SIG-M5 (cell line): Measurements from ENCODE around the gene FANCI.
"Not testable (repeated sequence)": the region's sequence is repeated elsewhere in the genome, so short reads cannot be mapped to it uniquely, and the experiment has no call there.

ENCODE experiments used
- DNase-seq: peaks from one replicate; lab custom pipeline; 2025; lab: John Stamatoyannopoulos, UW

Gene FANCI

GRCh38 chr15:89225588-89225987 lies 18.2 kb upstream of the FANCI start:
- no peak for DNase-seq

GRCh38 chr15:89226359-89227221 lies 17.2 kb upstream of the FANCI start:
- DNase-seq = no peak

GRCh38 chr15:89227425-89227824 lies 16.4 kb upstream of the FANCI start:
- no peak for DNase-seq

DNA sequence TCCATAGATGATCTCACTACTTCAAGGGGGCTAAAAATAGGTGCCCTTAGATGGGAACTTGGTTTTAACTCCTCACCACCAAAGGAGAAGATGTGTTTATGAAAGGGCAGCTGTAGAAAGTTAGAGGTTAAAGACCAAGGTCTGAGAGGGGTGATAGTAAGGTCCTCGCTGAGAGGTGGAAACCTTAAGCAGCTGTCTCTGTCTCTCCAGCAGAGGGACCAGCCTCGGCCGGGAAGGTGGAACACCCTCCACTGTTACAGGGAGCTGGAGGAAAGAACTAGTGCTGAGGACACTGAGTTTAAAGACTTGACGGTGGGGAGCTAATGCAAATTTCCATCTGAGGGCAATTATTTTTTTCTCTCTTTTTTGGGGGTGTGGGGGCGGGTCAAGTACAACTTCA lies 13.5 kb upstream of the FANCI start:
- no peak for DNase-seq

DNA sequence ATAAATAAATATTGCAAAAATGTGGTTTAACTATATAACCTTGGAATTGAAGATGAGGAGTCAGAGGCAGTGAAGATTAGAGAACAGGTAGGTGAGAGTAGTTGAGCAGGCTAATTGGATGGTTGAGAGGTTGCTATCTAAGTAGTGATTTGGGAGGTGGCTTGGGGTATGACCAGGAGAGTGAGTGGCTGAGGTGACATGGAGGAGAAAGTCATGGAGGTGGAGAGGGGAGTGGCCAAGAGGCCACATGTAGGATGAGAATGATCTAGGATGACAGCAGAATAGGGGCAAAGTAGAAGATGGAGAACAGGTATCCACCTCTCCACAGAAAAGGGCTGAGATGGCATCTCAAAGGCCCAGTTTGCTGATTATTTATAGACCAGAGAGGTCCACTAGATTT lies 11.9 kb upstream of the FANCI start:
- no peak for DNase-seq

DNA sequence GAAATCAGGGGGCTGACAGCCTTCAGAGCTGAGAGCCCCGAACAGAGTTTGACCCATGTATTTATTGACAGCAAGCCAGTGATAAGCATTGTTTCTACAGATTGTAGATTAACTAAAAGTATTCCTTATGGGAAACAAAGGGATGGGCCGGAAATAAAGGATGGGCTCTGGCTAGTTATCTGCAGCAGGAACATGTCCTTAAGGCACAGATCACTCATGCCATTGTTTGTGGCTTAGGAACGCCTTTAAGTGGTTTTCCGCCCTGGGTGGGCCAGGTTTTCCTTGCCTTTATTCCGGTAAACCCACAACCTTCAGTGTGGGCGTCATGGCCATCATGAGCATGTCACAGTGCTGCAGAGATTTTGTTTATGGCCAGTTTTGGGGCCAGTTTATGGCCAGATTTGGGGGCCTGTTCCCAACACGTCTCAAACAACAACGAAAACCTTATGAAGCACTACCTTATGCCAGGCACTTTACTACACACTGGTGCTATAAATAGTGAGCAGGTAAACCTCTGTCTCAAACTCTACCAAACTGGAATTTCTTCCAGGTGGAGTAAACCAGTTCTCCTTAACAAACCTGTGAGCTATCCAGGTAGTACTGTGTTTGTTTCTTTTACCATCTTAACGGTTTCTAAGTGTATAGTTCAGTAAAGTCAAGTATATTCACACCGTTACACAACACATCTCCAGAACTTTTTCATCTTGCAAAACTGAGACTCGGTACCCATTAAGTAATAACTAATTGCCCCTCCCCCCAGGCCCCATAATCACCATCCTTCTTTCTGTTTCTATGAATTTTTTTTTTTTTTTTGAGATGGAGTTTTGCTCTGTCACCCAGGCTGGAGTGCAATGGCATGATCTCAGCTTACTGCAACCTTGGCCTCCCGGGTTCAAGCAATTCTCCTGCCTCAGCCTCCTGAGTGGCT lies 3.6 kb upstream of the FANCI start:
- DNase-seq = not testable (repeated sequence)

DNA sequence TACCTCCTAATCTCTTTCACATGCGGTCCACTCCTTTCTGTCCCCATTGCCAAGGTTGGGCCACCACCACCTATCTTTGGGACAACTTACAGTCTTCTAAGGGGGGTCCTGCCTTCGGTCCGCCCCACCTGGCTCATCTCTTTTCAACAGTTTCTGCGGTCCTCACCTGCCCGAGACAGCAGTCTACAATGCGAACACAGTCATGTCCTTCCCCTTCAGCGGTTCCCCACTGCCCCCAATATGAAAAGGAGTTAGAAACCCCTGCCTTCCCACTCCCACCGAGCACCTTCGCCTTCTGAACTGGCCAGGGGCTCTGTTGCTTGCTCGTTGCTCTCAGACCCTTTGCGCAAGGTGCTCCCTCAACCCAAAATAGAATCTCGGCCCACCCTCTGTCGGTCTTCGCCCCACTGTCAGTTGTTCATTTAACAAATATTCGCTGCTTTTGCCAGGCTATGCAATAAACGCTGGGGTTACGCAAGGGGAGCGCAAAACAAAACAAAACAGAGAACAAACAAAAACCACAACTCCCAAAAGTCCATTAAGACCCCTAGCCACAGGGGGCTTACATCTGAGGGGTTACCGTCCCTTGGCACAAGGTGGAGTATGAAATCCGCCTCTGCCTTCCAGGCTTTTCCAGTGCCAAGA lies 611 bp upstream of the FANCI start:
- no peak for DNase-seq

DNA sequence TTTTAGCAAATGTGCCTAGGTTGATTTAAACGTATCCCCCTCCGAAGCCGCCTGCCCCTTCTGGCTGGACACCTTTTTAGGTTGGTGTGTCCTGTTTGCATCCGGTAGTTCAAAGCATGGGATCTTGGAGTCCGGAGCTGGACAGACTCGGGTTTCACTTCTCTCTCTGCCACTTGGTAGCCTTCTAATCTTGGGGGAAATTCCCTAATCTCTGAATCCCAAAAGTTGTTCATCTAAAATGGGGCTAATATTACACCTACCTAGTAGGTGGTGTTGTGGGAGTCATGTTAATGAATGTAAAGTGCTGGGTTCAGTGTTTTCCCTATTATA lies 760 bp downstream of the FANCI start:
- no peak for DNase-seq

- no peak for DNase-seq
Observed at GRCh38 chr15:89247446-89247845, 3.7 kb downstream of the FANCI start.

GRCh38 chr15:89248584-89248983 lies 4.8 kb downstream of the FANCI start:
- no peak for DNase-seq

DNA sequence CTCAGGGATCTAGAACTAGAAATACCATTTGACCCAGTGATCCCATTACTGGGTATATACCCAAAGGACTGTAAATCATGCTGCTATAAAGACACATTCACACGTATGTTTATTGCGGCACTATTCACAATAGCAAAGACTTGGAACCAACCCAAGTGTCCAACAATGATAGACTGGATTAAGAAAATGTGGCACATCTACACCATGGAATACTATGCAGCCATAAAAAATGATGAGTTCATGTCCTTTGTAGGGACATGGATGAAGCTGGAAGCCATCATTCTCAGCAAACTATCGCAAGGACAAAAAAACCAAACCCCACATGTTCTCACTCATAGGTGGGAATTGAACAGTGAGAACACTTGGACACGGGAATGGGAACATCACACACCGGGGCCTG lies 6.4 kb downstream of the FANCI start:
- DNase-seq = not testable (repeated sequence)

- not testable (repeated sequence) for DNase-seq
Observed at GRCh38 chr15:89277281-89277680, 33.5 kb downstream of the FANCI start.

DNA sequence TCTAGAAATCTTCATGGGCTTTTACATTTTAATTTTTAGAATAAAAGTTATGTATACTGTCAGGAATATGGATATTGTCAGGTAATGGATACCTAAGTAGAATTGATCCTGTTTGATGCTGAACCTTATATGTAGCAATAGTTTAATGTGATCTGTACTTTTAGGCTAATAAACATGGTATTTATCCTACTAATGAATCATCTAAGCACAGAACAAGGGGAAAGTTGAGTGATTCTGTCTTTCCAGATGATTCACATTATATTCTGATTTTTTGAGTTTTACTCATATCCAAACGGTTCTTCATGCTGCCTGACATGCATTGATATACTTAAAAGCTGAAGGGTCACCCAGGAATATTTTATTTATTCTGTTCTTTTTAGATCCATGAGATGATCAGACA lies 34.5 kb downstream of the FANCI start:
- DNase-seq = no peak

GRCh38 chr15:89282631-89283030 lies 38.9 kb downstream of the FANCI start:
- DNase-seq = no peak

DNA sequence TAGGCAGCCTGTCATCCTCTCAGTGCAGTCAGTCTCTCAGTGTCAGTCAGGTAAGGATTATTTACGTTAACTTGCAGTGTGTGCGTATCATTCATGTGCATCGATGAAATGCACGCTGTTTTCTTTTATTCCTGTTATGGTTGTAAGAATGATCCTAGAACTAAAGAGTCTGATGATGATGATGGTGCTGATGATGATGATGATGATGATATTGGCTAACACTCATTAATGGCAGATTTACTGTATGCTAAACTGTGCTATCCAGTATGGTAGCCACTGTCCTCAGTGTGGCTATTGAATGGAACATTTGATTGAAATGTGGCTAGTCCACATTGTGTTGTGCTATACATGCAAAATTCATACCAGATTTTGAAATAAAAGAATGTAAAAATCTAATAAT lies 39.4 kb downstream of the FANCI start:
- DNase-seq = no peak

GRCh38 chr15:89291934-89292438 lies 48.2 kb downstream of the FANCI start:
- no peak for DNase-seq

DNA sequence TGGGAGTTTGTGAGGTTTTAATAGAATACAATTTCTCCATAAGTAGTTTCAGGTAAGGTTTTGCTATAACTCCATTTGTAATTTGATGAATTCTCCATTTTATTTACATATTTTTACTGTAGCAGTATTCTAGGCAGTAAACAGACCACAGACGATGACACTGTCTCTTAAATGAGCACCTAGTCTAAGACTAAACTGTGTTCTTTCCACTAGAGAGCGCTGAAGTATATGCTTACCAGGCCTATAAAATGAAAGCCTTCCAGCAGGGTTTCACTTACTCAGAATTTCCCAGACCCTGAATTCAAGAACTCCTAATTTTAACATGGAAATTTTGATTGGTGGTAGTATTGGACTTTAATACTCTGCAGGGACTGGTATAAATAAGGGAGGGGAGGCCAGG lies 49.2 kb downstream of the FANCI start:
- no peak for DNase-seq

DNA sequence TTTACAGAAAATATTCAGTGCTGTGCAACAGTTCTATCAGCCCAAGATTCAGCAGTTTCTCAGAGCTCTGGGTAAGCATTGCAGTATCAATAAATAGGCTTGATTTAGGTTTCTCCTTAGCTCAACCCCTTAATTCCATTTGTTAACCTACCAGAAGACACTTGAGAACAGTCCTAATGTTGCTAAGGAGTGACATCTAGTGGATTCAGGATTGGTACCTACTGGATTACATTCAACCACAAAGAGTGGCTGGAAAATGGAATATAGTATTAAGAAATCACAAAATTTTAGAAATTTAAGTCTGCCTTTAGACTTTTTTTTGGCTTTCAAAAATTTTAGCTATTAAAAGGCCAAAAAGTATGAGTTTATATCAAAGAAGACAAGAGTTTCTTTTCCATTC lies 56.1 kb downstream of the FANCI start:
- DNase-seq = no peak

DNA sequence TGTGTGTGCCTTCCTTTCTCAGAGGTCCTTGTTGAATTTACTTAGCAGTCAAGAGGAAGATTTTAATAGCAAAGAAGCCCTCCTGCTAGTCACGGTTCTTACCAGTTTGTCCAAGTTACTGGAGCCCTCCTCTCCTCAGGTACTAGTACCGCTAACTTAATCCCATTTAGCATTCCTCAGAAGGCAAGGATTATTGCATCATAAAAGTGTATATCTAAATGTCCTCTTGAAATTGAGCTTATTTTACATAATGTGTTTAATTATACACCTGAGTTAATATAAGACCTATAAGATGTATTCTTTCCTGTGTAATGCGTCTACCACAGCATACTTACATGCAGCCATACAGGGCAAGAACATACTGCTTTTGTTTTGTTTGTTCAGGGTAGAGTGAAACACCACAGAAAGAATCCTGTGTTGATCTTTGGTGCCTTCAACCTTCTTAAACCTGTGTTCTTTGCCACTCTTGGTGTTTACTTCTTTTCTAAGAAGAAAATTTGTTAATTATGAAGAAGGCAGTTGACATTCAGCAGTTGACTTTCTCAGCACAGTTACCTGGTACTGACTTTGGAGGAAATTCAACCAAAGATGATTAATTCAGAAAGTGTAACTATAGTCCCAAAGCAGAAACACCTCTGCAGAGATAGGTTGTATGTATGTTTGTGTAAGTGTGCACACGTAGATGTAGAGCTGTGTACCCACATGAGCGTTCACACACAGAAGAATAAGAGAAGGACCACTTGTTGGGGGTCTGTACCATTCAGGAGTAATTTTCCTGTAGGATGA lies 57.7 kb downstream of the FANCI start:
- no peak for DNase-seq

DNA sequence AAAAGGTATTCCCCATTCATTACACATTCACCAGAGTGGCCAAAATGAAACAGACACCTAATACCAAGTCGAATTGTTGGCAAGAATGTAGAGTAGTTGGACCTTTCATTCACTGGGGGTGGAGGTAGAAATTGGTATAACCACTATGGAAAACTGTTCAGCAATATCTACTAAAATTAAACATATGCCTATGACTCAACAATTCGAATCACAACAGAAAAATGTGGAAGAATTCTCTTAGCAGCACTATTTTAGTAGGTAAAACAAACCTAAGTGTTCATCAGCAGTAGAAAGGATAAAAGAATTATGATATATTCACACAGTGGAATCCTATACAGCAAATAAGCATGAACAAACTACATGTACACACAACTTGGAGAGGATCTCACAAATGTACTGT lies 60.2 kb downstream of the FANCI start:
- no peak for DNase-seq

DNA sequence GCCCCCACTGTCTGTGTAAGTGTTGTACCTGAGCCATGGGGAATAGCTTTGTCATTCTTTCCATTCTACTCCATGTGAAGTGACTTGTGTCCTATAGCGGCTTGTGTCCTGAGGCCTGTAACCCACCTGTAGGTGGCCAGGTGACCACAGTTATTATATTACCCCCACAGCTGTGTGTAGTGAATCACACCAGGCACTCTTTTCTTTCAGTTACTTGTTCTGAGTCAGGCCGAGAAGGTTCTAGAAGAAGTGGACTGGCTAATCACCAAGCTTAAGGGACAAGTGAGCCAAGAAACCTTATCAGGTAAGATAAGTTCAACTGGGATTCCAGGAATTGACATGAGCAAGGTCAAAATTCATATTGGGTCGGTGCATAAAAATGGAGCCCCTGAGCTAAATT lies 61.6 kb downstream of the FANCI start:
- DNase-seq = no peak
